Keratinocyte (primary cell): ENCODE results near the gene MRGPRD. TPM values are rescaled to one million over a fixed set of nuclear protein-coding genes. Genes with fewer than 3 reads are reported as not detected.

ENCODE experiments used
- DNase-seq: peaks from one replicate; pipeline ENCODE4 v3.0.0-alpha.2; 2011; ENCODE audit warnings: low read depth, missing footprints, low spot score
- FAIRE-seq: peaks from 2 replicates; lab custom pipeline; 2011; peaks lifted over from hg19 to GRCh38; lab: Jason Lieb, UNC
- H2AFZ ChIP-seq: 2 replicates; pipeline ENCODE4 v1.6.0; 2012; ENCODE audit warnings: low read length, control low read depth, inconsistent platforms; ENCODE audit not compliant: control insufficient read depth
- H3K27ac ChIP-seq: 2 replicates; pipeline ENCODE4 v1.5.1; 2011; ENCODE audit warnings: low read length; ENCODE audit not compliant: control insufficient read depth, insufficient read depth
- H3K27me3 ChIP-seq: 3 replicates; pipeline ENCODE4 v1.6.0; 2011; ENCODE audit warnings: low read length; ENCODE audit not compliant: control insufficient read depth, insufficient read depth; ENCODE audit errors: extremely low read depth
- H3K36me3 ChIP-seq, 2 experiments: 2 replicates in 1 of 2; 3 replicates in 1 of 2; pipeline ENCODE4 v1.5.1; 2011; ENCODE audit warnings: low read length in 2 of 2, mild to moderate bottlenecking in 1 of 2; ENCODE audit not compliant: control insufficient read depth in 2 of 2, insufficient read depth in 2 of 2; ENCODE audit errors: extremely low read depth in 1 of 2
- H3K4me1 ChIP-seq: 3 replicates; pipeline ENCODE4 v1.5.1; 2011; ENCODE audit warnings: low read length; ENCODE audit not compliant: control insufficient read depth, insufficient read depth; ENCODE audit errors: extremely low read depth
- H3K4me2 ChIP-seq: 3 replicates; pipeline ENCODE4 v1.6.0; 2011; ENCODE audit warnings: low read depth, low read length; ENCODE audit not compliant: control insufficient read depth, insufficient read depth; ENCODE audit errors: extremely low read depth
- H3K4me3 ChIP-seq, 3 experiments: fragments of 200-600 bp in 1 of 3; sonication (generic) in 1 of 3; 2 replicates in 2 of 3; 3 replicates in 1 of 3; pipeline ENCODE4 v1.5.1; 2011 to 2016; ENCODE audit warnings: low read length in 3 of 3, mild to moderate bottlenecking in 3 of 3, control low read depth in 2 of 3, inconsistent platforms in 1 of 3, low read depth in 1 of 3, mixed read lengths in 1 of 3, mixed run types in 1 of 3, moderate library complexity in 1 of 3; ENCODE audit not compliant: control insufficient read depth in 2 of 3, insufficient read depth in 2 of 3; ENCODE audit errors: extremely low read depth in 1 of 3
- H3K79me2 ChIP-seq: 2 replicates; pipeline ENCODE4 v1.6.0; 2012; ENCODE audit warnings: low read length; ENCODE audit not compliant: control insufficient read depth, insufficient read depth
- H3K9ac ChIP-seq: 3 replicates; pipeline ENCODE4 v1.6.0; 2011; ENCODE audit warnings: low read length; ENCODE audit not compliant: control insufficient read depth, insufficient read depth; ENCODE audit errors: extremely low read depth
- H3K9me1 ChIP-seq: 3 replicates; pipeline ENCODE4 v1.6.0; 2011; ENCODE audit warnings: low read length; ENCODE audit not compliant: control insufficient read depth, insufficient read depth; ENCODE audit errors: extremely low read depth
- H3K9me3 ChIP-seq: 2 replicates; pipeline ENCODE4 v1.5.1; 2012; ENCODE audit warnings: low read depth, low read length; ENCODE audit not compliant: control insufficient read depth
- H4K20me1 ChIP-seq: 3 replicates; pipeline ENCODE4 v1.6.0; 2011; ENCODE audit warnings: low read length; ENCODE audit not compliant: control insufficient read depth, insufficient read depth; ENCODE audit errors: extremely low read depth
- CTCF ChIP-seq, 3 experiments: IDR thresholded peaks in 1 of 3; conservative IDR thresholded peaks in 1 of 3; optimal IDR thresholded peaks in 1 of 3; 2 replicates in 2 of 3; 3 replicates in 1 of 3; pipeline versions ENCODE3 to v1.5.1; 2011; ENCODE audit warnings: low read length in 3 of 3, mild to moderate bottlenecking in 3 of 3, moderate library complexity in 2 of 3, control low read depth in 1 of 3, inconsistent platforms in 1 of 3; ENCODE audit not compliant: insufficient read depth in 2 of 3; ENCODE audit errors: extremely low read depth in 1 of 3
- EZH2 ChIP-seq: IDR thresholded peaks from one replicate; pipeline ENCODE4 v1.6.1; 2012; ENCODE audit warnings: inconsistent platforms, mild to moderate bottlenecking, low read length, moderate library complexity
- dilution Hi-C: fragments of 300-500 bp; cut with MboI; formaldehyde crosslinking; loops from one replicate; pipeline ENCODE4 v1.7.0; 2020; ENCODE audit warnings: low sequenced_read_pairs; ENCODE audit not compliant: extremely low pct_ligation_motif_present
- polyA plus RNA-seq, 5 experiments: library from polyadenylated mRNA; depleted of rRNA in 3 of 5; stranded (reverse) in 3 of 5; stranded (forward) in 1 of 5; unstranded in 1 of 5; fragments of >200 nt; gene quantifications; 1 replicate in 1 of 5; 2 replicates in 3 of 5; 3 replicates in 1 of 5; pipeline versions ENCODE4 v1.2.1 to v1.2.3, GENCODE V29; 2011 to 2012; ENCODE audit warnings: missing spikeins in 2 of 5, low read depth in 1 of 5, low replicate concordance in 1 of 5

MRGPRD gene
- polyA plus RNA-seq, 1 donor (not counting 4 experiments of a cell fraction or from before 2014, with no cell fraction given): not detected

- no peaks in the 10 kb centered on the region for H3K9me3 ChIP-seq
- H4K20me1 ChIP-seq: no peaks in the 10 kb centered on the region
- no peak overlapping the region for H3K27ac ChIP-seq
- TF ChIP-seq EZH2: no peak
- no peak for TF ChIP-seq CTCF (optimal IDR thresholded peaks at IDR 0.05 in 1 of 3, IDR thresholded peaks at IDR 0.05 in 1 of 3, conservative IDR thresholded peaks at IDR 0.05 in 1 of 3; ENCODE audit: extremely low read depth in 1 of 3, insufficient read depth in 2 of 3, low read length in 3 of 3)
- H3K9ac ChIP-seq: no peak overlapping the region
- H3K4me1 ChIP-seq: peaks cover 3% of the 10 kb centered on the region
- no peaks in the 10 kb centered on the region for H3K36me3 ChIP-seq
- H3K9me1 ChIP-seq: no peaks in the 10 kb centered on the region
- no peak for DNase-seq
- no peak overlapping the region for H2AFZ ChIP-seq
- dilution Hi-C loops: no loop called here
- no peak overlapping the region for H3K4me3 ChIP-seq
- no peak for FAIRE-seq
- no peaks in the 10 kb centered on the region for H3K79me2 ChIP-seq
- no peak overlapping the region for H3K4me2 ChIP-seq
- H3K27me3 ChIP-seq: peaks cover 7% of the 10 kb centered on the region
Observed at GRCh38 chr11:68997995-68998348, 17.2 kb upstream of the MRGPRD start.

GRCh38 chr11:68997124-68997994, 16.6 kb upstream of the MRGPRD start:
- no peak for TF ChIP-seq CTCF (optimal IDR thresholded peaks at IDR 0.05 in 1 of 3, IDR thresholded peaks at IDR 0.05 in 1 of 3, conservative IDR thresholded peaks at IDR 0.05 in 1 of 3; ENCODE audit: extremely low read depth in 1 of 3, insufficient read depth in 2 of 3, low read length in 3 of 3)
- TF ChIP-seq EZH2: no peak
- no peak for FAIRE-seq
- dilution Hi-C loops: no loop called here
- H3K9me1 ChIP-seq: no peaks in the 10 kb centered on the region
- no peaks in the 10 kb centered on the region for H3K79me2 ChIP-seq
- H3K9ac ChIP-seq: no peak overlapping the region
- no peaks in the 10 kb centered on the region for H4K20me1 ChIP-seq
- H3K9me3 ChIP-seq: no peaks in the 10 kb centered on the region
- H3K27me3 ChIP-seq: peaks cover 8% of the 10 kb centered on the region
- no peaks in the 10 kb centered on the region for H3K36me3 ChIP-seq
- no peak overlapping the region for H3K27ac ChIP-seq
- H3K4me3 ChIP-seq: no peak overlapping the region
- H3K4me1 ChIP-seq: peaks cover 3% of the 10 kb centered on the region
- H2AFZ ChIP-seq: no peak overlapping the region
- no peak for DNase-seq
- no peak overlapping the region for H3K4me2 ChIP-seq
